Stimulated activated effector memory CD8-positive, alpha-beta T cell treated with anti-CD3 and anti-CD28 coated beads, Interleukin-12 subunit alpha, Interleukin-12 subunit beta, amount 100 ng/mL, for 72 hours (primary cell): ENCODE measurements around the gene FOXS1.
"Not testable (repeated sequence)": the region's sequence is repeated elsewhere in the genome, so short reads cannot be mapped to it uniquely, and the experiment has no call there.

Experiments used
- ATAC-seq: fragments of 150-1000 bp; cut with Tn5 transposase; 2 replicates; pipeline ENCODE4 v1.10.0; 2021
- DNase-seq, 2 donors: peaks; one replicate each; pipeline ENCODE4 v3.0.0; 2021 to 2022; ENCODE audit warnings: low spot score in 2 of 2
- H3K27ac Mint-ChIP-seq: one replicate; pipeline ENCODE4 v1.8.0; 2022; ENCODE audit warnings: mild to moderate bottlenecking, mixed read lengths
- H3K36me3 Mint-ChIP-seq: one replicate; pipeline ENCODE4 v1.8.0; 2022; ENCODE audit warnings: mild to moderate bottlenecking, mixed read lengths
- H3K4me1 Mint-ChIP-seq: one replicate; pipeline ENCODE4 v1.8.0; 2022; ENCODE audit warnings: mixed read lengths
- H3K4me3 Mint-ChIP-seq: one replicate; pipeline ENCODE4 v1.8.0; 2022; ENCODE audit warnings: mild to moderate bottlenecking, mixed read lengths
- H3K9me3 Mint-ChIP-seq: one replicate; pipeline ENCODE4 v1.8.0; 2022; ENCODE audit warnings: mixed read lengths

The FOXS1 gene

GRCh38 chr20:31823360-31824124 is 21.9 kb downstream of the FOXS1 start:
- H3K4me3 Mint-ChIP-seq: no peak overlapping the region

GRCh38 chr20:31822421-31823330 is 22.7 kb downstream of the FOXS1 start:
- no peaks in the 10 kb centered on the region for H3K9me3 Mint-ChIP-seq
- ATAC-seq (peak; percentile 80), DNase-seq (peak; percentile 74 to 88)
- H3K36me3 Mint-ChIP-seq: no peaks in the 10 kb centered on the region
- no peak overlapping the region for H3K27ac Mint-ChIP-seq
- H3K4me1 Mint-ChIP-seq: peaks cover 5% of the 10 kb centered on the region
- no peak overlapping the region for H3K4me3 Mint-ChIP-seq

More at GRCh38 chr20:31823360-31824124, 21.9 kb downstream of the FOXS1 start:
- no peaks in the 10 kb centered on the region for H3K36me3 Mint-ChIP-seq
- DNase-seq (no peak), ATAC-seq (no peak)
- no peak overlapping the region for H3K27ac Mint-ChIP-seq
- no peaks in the 10 kb centered on the region for H3K9me3 Mint-ChIP-seq
- H3K4me1 Mint-ChIP-seq: peaks cover 5% of the 10 kb centered on the region

DNA sequence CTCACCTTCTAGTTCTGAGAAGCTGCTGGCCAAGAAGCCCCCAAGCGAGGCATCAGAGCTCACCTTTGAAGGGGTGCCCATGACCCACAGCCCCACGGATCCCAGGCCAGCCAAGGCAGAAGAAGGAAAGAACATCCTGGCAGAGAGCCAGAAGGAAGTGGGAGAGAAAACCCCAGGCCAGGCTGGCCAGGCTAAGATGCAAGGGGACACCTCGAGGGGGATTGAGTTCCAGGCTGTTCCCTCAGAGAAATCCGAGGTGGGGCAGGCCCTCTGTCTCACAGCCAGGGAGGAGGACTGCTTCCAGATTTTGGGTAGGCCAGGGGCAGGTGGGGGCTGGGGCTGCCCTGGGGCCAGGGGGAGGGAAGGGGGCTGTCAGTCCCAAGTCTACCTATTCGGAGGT is 24.0 kb downstream of the FOXS1 start:
- Mint-ChIP-seq H3K4me3 (no peak overlapping the region), H3K27ac (no peak overlapping the region), H3K9me3 (no peaks in the 10 kb centered on the region), H3K36me3 (no peaks in the 10 kb centered on the region), H3K4me1 (peaks cover 5% of the 10 kb centered on the region)
- no peak for DNase-seq
- ATAC-seq: no peak

GRCh38 chr20:31820228-31820627 is 25.2 kb downstream of the FOXS1 start:
- no peaks in the 10 kb centered on the region for H3K9me3 Mint-ChIP-seq
- H3K4me3 Mint-ChIP-seq: no peak overlapping the region
- peaks cover 5% of the 10 kb centered on the region for H3K4me1 Mint-ChIP-seq
- DNase-seq (no peak), ATAC-seq (no peak)
- H3K36me3 Mint-ChIP-seq: no peaks in the 10 kb centered on the region
- no peak overlapping the region for H3K27ac Mint-ChIP-seq

- H3K4me1 Mint-ChIP-seq: peaks cover 5% of the 10 kb centered on the region
- DNase-seq: no peak
Observed at GRCh38 chr20:31819083-31819784, 26.2 kb downstream of the FOXS1 start, which contains the start of gene MYLK2. Gene MYLK2, plus strand, starts transcription at chr20:31819356. Its CDS starts 225 bp downstream, at chr20:31819581.

GRCh38 chr20:31818376-31818908 is 27.0 kb downstream of the FOXS1 start:
- ATAC-seq: no peak

More at GRCh38 chr20:31819083-31819784, 26.2 kb downstream of the FOXS1 start, which contains the start of gene MYLK2:
- Mint-ChIP-seq H3K4me3 (no peak within 1 kb of the TSS), H3K9me3 (no peaks in the 10 kb centered on the region), H3K27ac (peak within 1 kb of the TSS; percentile 43), H3K36me3 (no peaks in the 10 kb centered on the region)
- no peak for ATAC-seq

DNA sequence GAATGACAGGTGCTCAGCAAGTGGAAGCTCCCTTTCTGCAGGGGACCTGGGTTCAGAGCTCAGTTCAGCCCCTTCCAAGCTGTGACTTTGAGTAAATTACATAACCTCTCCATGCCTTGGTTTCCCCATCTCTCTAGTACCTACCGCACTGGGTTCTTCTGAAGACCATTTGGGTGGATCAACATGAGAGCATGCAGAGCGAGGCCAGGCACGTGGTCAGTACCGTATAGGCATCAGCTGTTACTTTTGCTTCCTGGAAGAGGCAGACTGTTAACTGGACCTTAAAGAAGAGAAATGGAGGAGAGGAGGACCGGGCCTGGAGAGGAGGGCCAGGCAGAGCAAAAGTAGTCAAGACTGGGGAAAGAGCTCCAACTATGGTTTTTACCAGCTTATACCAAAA is 27.9 kb downstream of the FOXS1 start:
- Mint-ChIP-seq H3K36me3 (no peaks in the 10 kb centered on the region), H3K9me3 (no peaks in the 10 kb centered on the region), H3K4me3 (no peak overlapping the region), H3K27ac (no peak overlapping the region), H3K4me1 (peaks cover 4% of the 10 kb centered on the region)
- DNase-seq (no peak), ATAC-seq (no peak)

More at GRCh38 chr20:31818376-31818908, 27.0 kb downstream of the FOXS1 start:
- peak overlapping the region; percentile 43 for H3K27ac Mint-ChIP-seq
- H3K9me3 Mint-ChIP-seq: no peaks in the 10 kb centered on the region
- H3K4me1 Mint-ChIP-seq: peaks cover 5% of the 10 kb centered on the region
- H3K4me3 Mint-ChIP-seq: no peak overlapping the region
- no peak for DNase-seq
- H3K36me3 Mint-ChIP-seq: no peaks in the 10 kb centered on the region

- Mint-ChIP-seq H3K36me3 (no peaks in the 10 kb centered on the region), H3K27ac (no peak overlapping the region), H3K4me3 (no peak overlapping the region), H3K9me3 (no peaks in the 10 kb centered on the region), H3K4me1 (no peaks in the 10 kb centered on the region)
- no peak for DNase-seq
- no peak for ATAC-seq
Observed at GRCh38 chr20:31816221-31816620, 29.2 kb downstream of the FOXS1 start.

- Mint-ChIP-seq H3K4me3 (no peak overlapping the region), H3K4me1 (no peaks in the 10 kb centered on the region), H3K27ac (no peak overlapping the region), H3K36me3 (no peaks in the 10 kb centered on the region), H3K9me3 (no peaks in the 10 kb centered on the region)
- ATAC-seq (no peak), DNase-seq (no peak)
Observed at GRCh38 chr20:31815408-31816188, 29.8 kb downstream of the FOXS1 start.

DNA sequence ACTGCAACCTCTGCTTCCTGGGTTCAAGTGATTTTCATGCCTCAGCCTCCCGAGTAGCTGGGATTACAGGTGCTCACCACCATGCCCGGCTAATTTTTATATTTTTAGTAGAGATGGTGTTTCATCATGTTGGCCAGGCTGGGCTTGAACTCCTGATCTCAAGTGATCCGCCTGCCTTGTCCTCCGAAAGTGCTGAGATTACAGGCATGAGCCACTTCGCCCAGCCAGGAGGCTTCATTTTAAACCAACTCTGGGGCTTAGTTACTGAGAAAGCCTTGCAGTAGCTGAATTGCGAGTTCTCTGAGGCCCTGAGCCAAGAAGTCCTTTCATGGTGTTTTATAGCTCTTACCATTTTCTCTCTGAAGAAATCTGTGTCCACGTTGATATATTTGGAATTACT is 31.3 kb downstream of the FOXS1 start:
- H3K4me1 Mint-ChIP-seq, ATAC-seq, H3K36me3 Mint-ChIP-seq, H3K4me3 Mint-ChIP-seq, H3K9me3 Mint-ChIP-seq, H3K27ac Mint-ChIP-seq, DNase-seq: not testable (repeated sequence)

DNA sequence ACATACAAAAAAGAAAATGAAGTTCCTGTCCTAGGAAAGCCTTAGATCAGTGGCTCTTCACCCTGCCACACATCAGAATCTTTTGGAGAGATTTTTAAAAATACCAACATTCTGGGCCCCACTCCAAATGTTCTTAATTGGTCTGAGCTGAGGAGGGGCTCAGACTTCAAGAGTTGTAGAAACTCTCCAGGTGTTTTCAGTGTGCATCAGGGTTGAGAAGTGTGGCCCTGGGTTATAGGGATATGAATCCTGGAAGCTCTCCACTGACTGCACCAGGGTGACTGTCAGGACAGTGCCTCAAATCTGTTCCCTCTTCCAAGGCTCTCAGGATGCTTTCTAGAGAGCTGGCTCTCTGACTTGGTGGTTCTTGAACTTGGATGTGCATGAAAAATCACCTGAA is 31.8 kb downstream of the FOXS1 start:
- peaks cover 6% of the 10 kb centered on the region for H3K4me1 Mint-ChIP-seq
- ATAC-seq: no peak

DNA sequence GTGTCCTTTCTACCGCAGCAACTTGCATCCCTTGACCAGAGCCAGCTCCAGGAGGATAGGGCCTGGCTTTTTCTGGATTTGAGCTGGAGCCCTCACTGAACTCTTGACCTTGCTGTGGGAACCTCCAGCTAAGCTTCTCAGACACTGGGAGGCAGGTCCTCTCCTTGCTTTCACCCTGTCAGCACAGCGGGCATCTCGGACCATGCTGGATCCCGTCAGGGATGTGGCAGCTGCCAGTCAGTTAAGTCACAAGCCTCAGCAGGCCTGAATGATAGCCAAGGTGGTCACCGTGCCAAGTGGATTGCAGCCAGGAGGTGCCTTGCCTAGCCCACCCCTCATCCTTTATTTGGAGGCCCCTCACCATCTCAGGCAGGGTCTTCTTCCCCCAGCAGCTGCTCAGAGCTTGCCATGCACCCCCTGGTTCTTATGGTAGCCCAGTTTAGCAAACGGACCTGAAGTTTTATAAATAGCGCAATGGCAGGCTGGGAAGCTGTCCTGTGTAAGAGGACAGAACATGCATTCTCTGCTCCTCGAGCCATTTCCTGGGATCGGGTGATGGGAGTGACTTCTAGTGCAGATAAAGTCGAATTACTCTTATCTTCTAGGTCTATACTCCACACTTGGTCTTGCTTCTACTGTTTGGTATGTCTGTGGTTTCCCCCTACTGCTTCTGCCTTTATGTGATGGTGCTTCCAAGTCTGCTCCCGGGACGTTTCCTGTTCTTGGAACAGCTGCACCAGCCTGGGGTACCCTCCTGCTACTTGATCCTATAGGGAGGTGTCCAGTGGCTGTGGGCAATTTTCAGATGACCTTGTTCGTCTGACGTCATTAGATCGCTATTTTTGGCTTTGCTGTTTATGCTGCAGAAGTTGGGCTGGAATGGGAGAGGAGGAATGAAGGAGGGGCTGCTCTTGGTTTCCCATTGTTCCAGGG is 33.3 kb downstream of the FOXS1 start:
- H3K9me3 Mint-ChIP-seq: no peaks in the 10 kb centered on the region
- H3K4me3 Mint-ChIP-seq: no peak overlapping the region
- ATAC-seq (no peak), DNase-seq (no peak)
- no peak overlapping the region for H3K27ac Mint-ChIP-seq
- H3K36me3 Mint-ChIP-seq: no peaks in the 10 kb centered on the region
- peaks cover 6% of the 10 kb centered on the region for H3K4me1 Mint-ChIP-seq

More for the DNA sequence above, 31.8 kb downstream of the FOXS1 start:
- no peak for DNase-seq
- H3K4me3 Mint-ChIP-seq: no peak overlapping the region
- no peaks in the 10 kb centered on the region for H3K9me3 Mint-ChIP-seq
- H3K27ac Mint-ChIP-seq: no peak overlapping the region
- H3K36me3 Mint-ChIP-seq: no peaks in the 10 kb centered on the region

DNA sequence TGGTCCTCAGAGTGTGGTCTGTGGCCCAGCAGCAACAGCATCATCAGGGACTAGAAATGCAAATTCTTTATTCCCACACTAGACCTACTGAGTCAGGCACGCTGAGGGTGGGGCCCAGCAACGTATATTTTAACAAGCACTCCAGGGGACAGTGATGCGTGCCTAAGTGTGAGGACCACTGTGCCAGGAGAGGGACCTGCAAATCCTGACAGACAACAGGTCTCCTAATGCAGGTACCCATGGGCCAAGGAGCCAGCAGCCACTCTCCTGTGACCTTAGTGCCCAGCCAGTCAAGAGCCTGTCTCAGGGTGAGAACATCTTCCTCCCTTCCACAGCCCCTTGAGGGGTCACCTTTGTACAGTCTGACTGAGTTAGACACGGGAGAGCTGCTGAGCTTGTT is 34.2 kb downstream of the FOXS1 start:
- peaks cover 5% of the 10 kb centered on the region for H3K36me3 Mint-ChIP-seq
- ATAC-seq: no peak

More for the DNA sequence above, 34.2 kb downstream of the FOXS1 start:
- Mint-ChIP-seq H3K9me3 (no peaks in the 10 kb centered on the region), H3K27ac (no peak overlapping the region), H3K4me1 (peaks cover 6% of the 10 kb centered on the region), H3K4me3 (no peak overlapping the region)
- DNase-seq: no peak
